Stimulated activated CD4-positive, alpha-beta T cell treated with anti-CD3 and anti-CD28 coated beads, TNF-alpha, amount 100 ng/mL, for 24 hours (primary cell): ENCODE results near the gene ZNF436.

Source experiments
- DNase-seq, 3 experiments: peaks; one replicate each; pipeline ENCODE4 v3.0.0-alpha.2; 2020; ENCODE audit warnings: low read depth in 3 of 3

The ZNF436 gene

DNA sequence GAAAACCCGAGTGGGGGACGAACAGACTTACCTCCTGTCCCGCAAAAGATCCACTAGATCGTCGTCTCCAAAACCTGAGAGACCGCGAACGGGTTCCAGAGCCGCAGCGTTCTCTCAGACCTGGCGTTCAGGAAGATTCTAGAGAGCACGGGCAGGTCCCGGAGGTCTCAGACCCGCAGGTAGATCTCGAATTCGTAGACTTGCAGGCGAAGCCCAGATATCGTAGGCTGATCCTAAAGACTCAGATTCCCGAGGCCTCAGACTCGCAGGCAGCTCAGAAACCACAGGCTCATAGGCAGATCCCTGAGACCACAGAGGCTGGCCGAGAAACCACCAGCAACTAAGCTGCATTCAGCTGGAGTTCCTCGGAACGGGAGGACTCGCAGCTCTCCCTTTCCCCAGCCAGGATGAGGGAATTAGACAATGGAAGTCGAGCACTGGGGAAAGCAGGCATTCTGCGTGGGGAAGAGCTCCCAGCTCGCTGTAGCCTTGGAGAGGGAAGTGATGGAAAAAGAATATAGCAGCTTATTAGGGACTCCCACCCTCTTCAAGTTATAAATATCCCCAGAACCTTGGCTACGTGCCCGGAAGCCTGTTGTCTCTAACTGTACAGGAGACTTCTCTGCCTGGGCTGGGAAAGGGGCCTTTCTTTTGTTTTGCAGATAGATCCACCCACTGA is at the start of gene ZNF436:
ZNF436 (minus strand) TSS at position 502 of the 679 bp plus-strand sequence. CDS start 1,831 bp downstream, outside the sequence.
- peak in 1 of 3 experiments; percentile 35 for DNase-seq

DNA sequence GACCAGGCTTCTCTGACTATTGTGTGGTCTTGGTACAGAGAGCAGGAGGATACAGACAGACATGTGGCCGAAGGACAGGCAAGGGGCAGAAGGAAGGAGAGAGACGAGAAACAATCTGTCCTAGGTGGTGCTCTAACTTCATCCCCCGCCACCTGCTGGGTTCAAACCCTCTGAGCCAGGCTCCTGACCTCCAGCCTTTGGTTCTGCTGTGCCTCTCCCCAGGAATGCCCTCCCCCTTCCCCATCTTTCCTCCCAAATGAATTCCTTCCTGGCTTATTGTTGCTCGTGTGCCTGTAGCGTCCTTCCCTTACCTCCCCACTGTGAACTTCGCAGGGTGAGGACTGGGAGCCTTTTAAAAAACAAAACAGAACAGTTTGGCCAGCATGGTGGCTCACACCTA is 49.5 kb upstream of the ZNF436 start:
- DNase-seq, result no peak

- DNase-seq, result no peak
Observed at GRCh38 chr1:23417570-23417969, 47.9 kb upstream of the ZNF436 start.

GRCh38 chr1:23416964-23417363 is 47.3 kb upstream of the ZNF436 start:
- DNase-seq, result no peak

GRCh38 chr1:23408797-23409290 is 39.2 kb upstream of the ZNF436 start:
- no peak for DNase-seq

- no peak for DNase-seq
Observed at GRCh38 chr1:23407016-23407630, 37.5 kb upstream of the ZNF436 start.

DNA sequence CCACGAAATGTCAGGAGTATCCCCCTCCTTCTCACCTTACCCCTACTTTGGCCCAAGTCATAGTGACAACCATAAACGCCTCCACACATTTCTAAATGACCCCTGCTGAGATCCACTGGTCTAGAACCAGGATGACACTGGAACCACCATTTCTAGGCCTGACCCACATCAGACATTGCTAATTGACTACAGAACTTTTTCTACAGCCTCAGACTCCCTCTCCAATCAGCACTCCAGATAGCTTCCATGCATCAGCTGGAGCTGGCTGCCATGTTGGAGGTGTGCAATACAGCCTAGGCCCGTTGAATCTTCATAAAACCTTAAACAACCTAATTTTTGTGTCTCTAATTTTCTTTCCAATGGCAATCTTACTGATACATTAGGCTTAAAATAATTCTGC is 36.3 kb upstream of the ZNF436 start:
- DNase-seq, result no peak

DNA sequence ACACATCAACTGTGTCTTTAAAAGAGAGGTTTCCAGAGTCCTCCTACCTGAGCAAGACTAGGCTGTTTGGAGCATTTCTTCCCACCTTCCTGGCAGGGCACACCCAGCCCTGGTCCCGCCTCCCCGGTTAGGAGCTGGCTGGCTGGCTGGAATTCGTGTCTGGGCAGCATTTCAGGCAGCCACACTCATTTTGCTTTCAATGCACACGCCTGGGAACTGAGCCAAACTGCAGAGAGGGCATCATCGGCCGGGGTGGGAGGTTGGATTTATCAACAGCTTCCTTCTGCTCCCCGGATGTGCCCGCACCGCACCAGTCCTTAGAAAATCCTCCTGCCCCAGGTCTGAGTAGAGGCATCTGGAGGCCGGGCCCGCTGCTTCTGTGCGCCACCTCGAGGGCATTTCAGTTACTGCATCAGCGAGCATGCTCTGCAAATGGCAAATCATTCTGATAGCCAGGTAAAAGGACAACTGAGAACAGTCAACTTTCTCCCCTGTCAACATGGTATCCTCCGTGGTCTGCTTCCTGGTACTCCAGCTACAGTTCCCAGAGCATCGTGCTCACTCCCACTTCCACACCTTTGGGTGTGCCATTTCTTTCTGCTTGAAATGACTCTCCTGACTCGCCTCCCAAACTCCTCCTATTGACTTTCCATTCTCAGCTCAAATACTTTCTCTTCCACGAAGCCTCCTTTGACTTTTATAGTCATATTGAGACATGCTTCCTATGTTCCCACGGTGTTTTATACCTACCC is 34.3 kb upstream of the ZNF436 start:
- peak; percentile 69 to 88 (median 75) for DNase-seq

DNA sequence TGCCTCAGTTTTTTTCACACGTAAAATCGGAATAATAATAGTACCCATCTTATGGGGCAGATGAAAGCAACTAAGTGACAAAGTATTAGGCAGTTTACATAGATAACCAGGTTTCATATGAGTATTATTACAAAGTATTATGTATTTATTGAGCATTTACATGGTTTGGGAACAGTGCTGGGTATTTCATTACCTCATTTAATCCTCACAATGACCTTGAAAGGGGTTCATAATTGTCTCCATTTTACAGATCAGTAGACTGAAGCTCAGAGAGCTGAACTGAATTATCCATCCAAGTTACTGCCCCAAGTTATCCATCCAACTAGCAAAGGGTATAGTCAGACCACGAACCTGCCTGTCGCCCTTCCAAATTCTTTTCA is 33.7 kb upstream of the ZNF436 start:
- DNase-seq, result no peak

GRCh38 chr1:23403038-23403336 is 33.4 kb upstream of the ZNF436 start:
- DNase-seq, result no peak

- DNase-seq, result no peak
Observed at GRCh38 chr1:23402286-23403037, 32.8 kb upstream of the ZNF436 start.

DNA sequence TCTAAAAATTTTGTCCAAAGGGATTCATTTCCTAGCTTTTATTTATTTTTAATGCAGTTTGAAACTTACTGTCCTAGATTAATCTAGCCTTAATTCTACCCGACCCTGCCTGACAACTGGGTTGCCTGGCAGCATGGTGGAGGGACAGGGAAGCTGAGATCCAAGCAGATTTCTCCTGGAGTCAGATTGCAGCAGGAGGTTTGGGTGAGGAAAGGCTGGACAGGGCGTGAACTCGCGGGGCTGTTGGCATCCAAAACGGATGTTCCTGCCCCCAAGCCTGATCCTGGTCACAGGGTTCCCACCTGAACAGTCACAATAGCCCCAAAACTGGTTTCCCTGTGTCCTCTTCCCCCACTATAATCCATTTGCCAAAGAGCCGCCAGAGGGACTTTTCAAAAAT is 31.7 kb upstream of the ZNF436 start:
- DNase-seq, result no peak

DNA sequence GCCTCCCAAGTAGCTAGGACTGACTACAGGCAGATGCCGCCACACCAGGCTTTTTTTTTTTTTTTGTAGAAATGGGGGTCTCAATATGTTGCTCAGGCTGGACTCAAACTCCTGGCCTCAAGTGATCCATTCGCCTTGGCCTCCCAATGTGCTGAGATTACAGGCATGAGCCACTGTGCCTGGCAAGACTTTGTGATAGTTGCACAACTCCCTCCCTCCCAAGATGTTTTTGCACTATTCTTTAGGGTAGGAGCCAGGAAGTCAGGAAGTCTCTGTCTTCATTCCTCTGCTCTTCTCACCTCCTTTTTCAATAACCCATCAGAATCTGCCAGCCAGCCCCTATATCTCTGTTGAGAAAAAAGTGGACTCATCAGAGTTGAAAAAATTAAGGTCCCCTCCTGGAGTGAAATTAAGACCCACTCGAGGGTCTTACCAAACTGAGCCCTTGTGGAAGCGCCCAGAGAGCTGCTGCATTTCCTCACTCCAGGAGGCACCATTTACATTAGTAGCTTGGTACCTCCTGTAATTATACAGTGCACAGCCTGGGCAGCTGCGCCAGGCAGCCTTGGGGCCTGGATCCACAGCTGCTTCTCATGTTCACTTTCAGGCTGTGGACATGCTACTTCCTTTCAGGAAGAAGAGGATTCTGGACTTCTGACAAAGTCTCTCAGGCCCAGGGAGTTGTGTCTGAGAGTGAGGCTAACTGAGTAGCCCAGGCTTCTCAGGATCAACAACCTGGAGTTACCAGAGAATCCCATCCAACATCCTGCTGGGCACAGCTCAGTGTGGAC is 30.9 kb upstream of the ZNF436 start:
- DNase-seq, result no peak

GRCh38 chr1:23399229-23399628 is 29.6 kb upstream of the ZNF436 start:
- no peak for DNase-seq

GRCh38 chr1:23397908-23398307 is 28.3 kb upstream of the ZNF436 start:
- no peak for DNase-seq

DNA sequence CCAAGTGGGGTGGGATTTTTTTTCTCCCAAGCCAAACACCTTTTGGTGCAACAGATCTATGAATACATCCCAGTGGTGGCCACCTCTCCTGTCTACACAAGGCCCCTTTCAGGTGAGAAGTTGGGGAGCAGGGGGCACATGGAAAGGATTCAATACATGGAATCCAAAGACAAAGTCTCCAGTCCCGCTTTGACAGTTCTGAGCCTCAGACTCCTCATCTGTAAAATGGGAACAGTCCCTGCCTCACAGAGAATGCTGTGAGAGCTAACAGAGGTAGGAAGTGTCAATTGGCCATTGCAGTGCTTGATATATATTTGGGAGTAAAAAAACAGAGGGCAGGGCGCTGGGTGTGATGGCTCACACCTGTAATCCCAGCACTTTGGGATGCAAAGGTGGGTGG is 26.7 kb upstream of the ZNF436 start:
- no peak for DNase-seq

DNA sequence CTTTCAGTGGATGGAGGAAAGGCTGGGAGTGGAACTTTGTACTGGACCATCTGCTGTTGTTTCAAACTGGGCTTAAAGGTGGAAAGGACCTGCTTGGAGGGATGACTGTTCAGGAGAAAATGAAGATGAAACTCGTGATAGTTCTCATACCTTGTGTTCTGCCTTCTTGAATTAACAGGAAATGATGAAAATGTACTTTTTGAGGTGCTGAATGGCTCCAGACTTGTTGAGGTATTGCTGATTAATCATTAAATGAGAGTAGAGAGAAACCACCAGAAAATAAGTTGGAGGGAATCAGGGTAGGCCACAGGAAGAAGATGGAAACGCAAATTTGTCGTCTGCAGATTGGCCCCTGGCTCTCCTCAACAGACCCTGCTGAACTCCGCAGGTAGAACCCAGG is 26.2 kb upstream of the ZNF436 start:
- no peak for DNase-seq

- DNase-seq, result no peak
Observed at GRCh38 chr1:23395154-23395724, 25.6 kb upstream of the ZNF436 start.

- no peak for DNase-seq
Observed at GRCh38 chr1:23394684-23395083, 25.0 kb upstream of the ZNF436 start.

- DNase-seq, result no peak
Observed at GRCh38 chr1:23394181-23394580, 24.5 kb upstream of the ZNF436 start.

DNA sequence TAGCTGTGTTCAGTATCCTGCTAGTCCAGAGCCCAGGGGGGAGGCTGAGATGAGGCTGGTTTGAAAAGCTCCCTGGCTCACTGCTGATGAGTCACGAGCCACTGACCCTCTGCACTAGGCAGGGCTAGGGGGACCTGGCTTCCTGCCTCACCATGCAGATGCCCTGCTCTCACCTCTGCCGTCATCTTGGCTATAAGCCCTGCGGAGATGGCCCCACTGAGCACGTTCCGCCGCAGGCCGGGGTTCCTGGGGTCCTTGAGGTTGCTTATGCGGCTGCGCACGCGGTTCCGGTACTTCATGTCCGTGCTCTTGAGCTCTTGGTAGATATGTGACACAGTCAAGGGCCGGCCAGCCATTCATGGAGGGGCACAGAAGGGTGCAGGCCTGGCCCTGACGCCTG is 24.1 kb upstream of the ZNF436 start:
- no peak for DNase-seq
